Fibroblast of skin of abdomen (primary cell): ENCODE data around the gene TRIP12.
A peak's percentile ranks its signal among the peaks of the same experiment; 100 is the strongest.
"Not testable (repeated sequence)": the region's sequence is repeated elsewhere in the genome, so short reads cannot be mapped to it uniquely, and the experiment has no call there.

Source experiments
- DNase-seq: peaks from one replicate; pipeline ENCODE4 v3.0.0-alpha.2; 2013

The TRIP12 gene

DNA sequence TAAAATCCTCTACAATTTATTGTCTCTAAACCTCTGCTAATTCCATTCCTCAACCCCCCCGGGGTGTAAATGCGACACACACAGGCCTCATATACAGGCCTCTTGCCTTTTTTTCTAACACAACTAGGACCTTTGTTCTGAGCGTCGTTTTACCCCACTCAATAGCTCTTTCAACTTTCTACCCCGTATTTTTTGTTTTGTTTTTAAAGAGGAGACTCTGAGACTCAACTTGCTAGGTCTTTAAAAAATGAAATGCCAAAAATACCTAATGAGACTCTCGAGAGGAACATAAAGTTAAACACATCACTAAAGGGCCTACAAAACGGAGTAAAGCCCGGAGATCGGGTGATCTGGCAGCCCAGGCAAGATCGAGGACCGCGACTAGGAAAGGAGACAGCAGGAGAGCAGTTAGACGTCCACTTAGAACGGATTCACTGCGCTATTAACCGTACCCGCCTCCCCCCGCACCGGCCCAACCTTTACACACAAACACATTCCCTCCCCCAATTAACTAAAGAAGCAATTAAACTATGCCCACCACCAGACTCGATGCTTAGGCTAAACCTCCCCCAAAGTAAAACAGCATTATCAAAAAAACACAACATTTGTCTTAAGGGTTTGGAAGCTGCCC, 1.7 kb downstream of the TRIP12 start:
- DNase-seq: no peak

DNA sequence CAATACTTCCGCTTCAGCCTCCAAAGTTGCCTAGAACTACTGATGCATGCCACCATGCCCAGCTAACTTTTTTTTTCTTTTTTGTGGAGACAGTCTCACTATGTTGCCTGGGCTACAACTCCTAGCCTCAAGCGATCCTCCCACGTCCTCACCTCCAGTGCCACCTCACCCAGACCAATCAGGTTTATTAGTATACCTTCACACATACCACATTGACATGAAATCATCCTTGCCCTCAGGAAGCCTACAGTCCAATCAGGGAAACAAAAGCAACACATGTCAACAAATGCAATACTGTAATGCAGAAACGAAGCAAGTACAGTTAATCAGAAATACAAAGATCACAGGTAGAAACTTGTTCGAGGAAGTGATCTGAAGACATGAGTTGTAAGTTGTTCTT, 4.0 kb downstream of the TRIP12 start:
- no peak for DNase-seq

- DNase-seq: no peak
Observed at GRCh38 chr2:229914171-229914570, 7.6 kb downstream of the TRIP12 start.

DNA sequence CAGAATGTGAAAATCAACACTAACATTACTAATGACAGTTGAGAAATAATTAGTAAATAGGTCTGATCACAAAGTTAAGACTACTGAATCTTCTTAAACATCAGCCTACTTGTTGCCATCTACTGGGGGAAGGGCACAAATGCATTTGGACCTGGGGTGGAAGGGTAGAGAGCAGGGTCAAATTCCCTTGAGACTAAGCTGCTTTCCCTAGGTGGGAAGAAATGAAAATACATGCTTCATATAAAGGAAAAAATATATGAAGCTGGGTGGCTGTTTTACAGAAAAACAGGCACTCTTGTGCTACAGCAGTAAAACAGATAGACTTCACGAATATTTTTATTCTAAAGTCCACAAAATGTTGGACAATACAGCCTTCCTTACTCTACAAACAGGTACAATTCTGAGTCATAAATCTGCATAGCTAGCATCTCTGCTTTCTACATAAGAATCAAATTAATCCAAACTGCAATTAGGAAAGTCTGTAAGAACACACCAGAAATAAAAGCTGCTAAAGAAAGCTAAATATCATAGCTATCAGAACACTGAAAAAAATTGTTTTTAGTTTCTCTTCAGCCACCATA, 10.9 kb downstream of the TRIP12 start:
- no peak for DNase-seq

GRCh38 chr2:229910147-229910831, 11.5 kb downstream of the TRIP12 start:
- no peak for DNase-seq

- no peak for DNase-seq
Observed at GRCh38 chr2:229909090-229909489, 12.7 kb downstream of the TRIP12 start.

DNA sequence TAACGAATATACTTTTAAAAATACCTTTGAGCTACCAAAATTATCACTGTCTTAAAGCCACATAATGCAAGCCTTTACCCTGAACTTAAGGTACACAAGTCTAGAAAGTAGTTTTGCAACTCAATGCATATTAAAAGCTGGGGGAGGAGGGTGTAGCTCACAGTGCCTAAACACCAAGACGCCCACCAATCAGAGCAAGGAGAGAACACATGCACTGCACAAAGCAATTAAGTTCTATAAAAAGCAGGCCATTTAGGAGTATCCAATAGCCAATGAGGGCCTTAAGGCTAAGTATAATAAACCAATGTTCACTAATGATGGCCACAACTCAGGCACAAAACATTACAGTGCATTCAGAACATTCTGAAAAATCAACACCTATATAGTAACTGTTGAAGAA, 16.2 kb downstream of the TRIP12 start:
- no peak for DNase-seq

- no peak for DNase-seq
Observed at GRCh38 chr2:229903037-229903436, 18.8 kb downstream of the TRIP12 start.

- DNase-seq: peak; percentile 88
Observed at GRCh38 chr2:229901819-229902218, 20.0 kb downstream of the TRIP12 start.

- not testable (repeated sequence) for DNase-seq
Observed at GRCh38 chr2:229900514-229900913, 21.3 kb downstream of the TRIP12 start.

DNA sequence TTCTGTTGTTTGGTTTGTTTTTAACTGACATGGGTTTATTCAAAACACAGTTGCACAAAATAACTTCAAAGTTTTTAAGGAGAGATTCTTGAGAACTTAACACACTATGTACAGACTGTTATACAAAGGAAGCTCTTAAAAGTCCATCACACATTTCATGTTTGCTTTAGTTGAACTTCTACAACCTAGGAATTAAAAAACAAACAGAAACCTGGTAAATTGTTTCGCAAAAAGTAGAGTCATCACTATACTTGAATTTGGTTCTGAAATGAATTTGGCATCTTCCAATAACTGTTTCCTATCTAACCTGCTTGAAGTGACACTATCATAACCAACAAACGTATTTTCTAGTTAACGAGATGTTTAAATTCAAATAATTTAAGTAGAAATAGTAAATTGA, 21.8 kb downstream of the TRIP12 start:
- no peak for DNase-seq

GRCh38 chr2:229899604-229900003, 22.2 kb downstream of the TRIP12 start:
- DNase-seq: no peak

DNA sequence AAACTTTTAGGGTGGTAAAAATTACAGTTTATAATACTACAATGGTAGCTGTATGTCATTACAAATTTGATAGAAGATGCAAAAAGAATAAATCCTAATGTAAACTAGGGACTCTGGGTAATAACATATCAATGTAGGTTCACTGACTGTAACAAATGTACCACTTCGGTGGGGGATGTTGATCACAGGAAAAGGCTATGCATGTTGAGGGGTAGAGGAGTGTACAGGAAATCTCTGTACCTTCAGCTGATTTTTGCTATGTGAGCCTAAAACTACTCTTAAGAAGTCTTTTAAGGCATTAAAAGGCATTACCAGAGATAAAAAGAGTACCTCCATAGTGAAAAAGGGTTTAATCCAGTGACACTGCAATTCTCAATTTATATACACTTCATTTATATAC, 25.0 kb downstream of the TRIP12 start:
- DNase-seq: no peak

- no peak for DNase-seq
Observed at GRCh38 chr2:229889023-229889422, 32.8 kb downstream of the TRIP12 start.

DNA sequence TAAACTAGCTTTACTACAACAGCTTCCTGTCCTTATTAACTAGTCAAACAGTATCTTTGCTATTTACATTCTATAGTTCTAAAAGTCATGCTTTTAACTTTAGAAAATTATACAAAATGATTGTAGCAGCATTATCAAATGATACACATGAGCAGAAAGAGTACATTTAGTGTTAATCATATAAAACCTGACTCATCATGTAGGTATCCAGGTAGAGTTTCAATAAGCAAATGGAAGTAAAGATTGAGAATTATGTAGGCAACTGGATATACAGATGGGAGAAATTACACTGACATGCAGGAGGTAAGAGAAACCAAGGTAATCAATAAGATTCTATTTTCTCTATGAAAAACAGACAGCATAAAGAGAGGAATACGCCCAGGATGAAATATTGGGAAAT, 33.8 kb downstream of the TRIP12 start:
- DNase-seq: no peak

DNA sequence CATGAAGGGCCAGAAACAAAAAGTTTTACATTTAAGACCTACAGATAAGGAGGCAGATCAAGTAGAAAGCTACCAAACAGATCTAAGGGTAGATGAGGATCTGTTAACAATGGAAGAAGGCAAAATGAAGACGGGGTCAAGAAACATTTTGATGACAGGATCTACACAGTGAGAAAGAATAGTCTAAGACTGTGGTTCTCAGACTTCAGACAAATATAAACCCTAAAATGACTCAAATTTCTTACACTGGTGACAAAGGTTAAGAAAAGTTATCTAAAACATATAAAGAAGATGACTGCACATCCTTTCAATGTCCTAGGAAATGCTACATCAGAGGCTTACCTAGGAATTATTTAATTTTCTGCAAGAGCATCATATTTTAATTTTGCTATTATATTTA, 34.4 kb downstream of the TRIP12 start:
- no peak for DNase-seq

DNA sequence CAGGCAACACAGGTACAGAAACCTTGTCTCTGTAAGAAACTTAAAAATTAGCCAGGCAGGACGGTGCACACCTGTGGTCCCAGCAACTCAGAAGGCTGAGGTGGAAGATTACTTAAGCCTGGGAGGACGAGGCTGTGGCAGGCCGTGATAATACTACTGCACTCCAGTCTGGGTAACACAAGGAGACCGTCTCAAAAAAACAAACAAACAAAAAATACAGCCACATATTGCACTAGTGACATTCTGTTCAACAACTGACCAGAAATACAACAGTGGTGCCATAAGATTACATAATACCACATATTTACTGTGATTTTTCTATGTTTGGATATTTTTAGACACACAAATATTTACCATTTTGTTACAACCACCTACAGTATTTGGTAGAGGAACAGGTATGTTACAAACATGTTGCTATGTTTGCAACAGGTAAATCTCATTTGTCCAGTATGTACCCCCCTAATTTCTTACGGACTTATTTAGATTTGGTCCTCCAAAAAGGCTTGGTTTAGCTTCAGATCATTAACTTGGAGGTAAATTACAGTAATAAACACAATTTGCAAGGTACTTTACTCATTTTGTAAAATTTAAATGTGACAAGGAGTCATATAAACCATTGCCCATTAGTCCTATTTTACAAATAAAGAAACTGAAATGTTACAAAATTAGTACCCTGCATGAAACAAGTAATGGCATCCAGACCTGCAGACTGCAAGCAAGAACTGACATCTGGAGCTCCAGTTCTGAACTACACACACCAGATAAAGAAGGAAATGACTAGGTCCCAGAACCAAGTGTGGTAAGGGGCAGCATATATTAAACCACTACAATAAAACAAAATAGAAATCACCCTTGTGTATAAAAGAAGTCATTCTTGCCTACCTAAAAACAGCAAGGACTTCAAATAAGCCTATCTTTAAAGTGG, 36.8 kb downstream of the TRIP12 start:
- DNase-seq: no peak

DNA sequence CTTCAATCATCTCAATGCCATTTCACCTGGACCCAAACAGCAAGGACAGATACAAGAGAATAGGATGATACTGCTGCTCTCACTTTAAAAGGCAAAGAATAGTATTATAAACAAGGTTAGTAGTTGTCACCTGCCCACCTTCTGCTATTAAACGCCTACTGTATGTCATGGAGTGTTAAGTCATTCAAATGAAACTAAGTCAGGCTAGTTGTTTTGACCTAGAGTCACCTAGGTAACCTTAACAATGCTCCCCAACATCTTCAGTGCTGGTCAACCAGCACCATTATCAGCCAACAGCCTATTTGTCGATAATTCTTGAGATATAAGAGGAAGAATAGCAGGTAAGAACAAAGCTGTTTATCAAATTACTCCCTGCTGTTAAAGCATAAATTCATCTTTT, 39.2 kb downstream of the TRIP12 start:
- DNase-seq: no peak

DNA sequence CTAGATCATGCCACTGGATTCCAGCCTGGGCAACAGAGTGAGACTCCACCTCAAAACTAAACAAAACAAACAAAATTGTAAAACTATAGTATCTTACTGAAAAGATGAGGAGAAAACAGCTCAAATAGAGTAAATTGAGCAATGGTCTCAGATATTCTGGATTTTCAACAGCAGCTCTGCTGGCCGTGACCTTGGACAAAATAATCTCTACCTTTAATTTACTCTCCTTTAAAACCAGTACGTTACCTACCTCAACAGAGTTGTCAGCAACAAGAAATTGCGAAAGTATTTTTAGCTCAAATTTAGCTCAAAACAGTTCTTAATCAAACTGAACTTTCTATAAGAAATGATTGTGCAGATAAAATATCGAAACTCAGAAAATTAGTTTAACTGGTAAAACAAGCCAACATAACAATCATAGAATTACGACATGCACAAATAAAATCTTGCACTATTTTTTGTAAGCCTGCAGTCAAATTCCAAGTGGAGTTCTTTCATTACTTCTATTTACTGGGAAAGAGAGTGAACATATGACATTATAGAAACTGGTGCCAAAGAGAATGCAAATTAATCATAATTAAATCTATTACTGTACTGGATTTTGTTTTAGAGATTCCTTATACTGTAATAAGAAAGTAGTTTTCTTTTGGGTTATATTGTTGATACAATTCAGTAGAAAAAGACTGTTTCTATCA, 40.8 kb downstream of the TRIP12 start:
- DNase-seq: no peak

DNA sequence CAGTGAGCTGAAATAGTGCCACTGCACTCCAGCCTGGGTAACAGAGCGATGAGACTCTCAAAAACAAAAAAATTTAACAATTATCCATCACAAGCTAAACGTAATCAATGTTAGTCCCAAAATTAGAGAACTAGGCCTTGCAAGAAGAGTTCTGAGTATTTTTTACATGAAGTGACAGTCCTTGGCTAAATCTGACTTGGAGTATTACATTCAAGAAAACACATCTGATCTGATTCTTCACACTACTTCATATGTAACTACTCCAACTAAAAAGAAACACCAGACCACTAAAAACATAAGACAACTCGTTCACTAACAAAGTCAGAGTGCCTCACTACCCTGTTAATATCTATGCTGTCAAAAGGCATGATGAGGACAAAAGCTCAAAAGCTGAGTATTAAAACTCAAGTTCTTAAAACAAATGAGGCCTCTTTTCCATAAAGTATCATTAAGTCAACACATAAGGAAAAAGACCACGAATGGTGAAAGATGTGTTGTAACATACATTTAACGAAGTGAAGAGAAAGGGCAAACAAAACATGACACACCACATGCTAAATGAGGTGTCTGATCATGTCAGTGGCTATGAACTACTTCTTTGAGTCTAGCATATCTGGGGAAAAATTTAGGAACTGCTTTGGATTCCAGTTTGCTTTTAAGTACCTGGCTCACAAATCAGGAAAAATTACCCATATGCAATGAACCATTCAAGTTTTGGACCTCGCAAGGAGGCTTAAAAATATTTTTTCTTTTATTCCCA, 42.4 kb downstream of the TRIP12 start:
- no peak for DNase-seq

DNA sequence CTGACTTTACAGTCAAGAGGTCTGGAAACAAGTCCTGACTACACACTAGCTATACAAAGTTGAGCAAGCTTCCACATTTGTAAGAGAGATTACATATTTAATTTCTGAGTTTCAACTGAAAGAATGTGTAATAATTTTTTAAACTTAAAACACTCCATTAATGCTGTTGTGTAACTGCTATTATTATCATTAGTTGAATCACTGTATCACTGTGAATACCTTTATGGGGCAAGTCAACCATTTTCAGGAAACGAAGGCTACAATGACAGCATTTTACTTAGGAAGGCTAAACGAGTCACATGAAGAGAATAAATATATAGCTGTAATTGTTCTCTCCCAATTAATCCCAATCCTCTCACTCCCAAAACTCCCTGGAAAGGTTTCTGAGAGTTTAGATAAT, 46.3 kb downstream of the TRIP12 start:
- DNase-seq: no peak

DNA sequence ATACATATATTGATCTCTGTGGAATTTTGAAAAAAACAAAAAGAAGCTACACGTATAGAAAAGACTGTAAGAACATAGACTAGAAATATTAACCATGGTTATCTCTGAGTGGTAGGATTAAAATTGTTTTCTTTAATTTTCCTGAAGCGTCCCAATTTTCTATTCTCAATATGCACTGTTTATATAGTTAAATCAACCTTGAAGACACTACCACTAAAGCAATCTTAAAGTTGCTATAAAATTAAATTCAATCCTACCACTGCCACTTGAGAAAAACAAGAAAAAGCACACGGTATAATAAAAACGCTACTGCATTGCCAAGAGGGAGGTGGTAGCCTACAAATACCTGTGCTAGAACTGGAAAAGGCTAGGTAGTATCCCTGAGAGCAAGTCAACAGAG, 47.2 kb downstream of the TRIP12 start:
- no peak for DNase-seq
